Activated CD8-positive, alpha-beta memory T cell treated with anti-CD3 and anti-CD28 coated beads for 36 hours (primary cell): Measurements from ENCODE around the gene MMP24OS. TPM values are rescaled to one million over a fixed set of nuclear protein-coding genes. Genes with fewer than 3 reads are reported as not detected.

ENCODE experiments used
- CTCF ChIA-PET: fragments of 350-600 bp; sonication (Branson Sonifier 250); formaldehyde crosslinking; loops from one replicate; lab custom pipeline; 2021; ENCODE audit warnings: antibody characterized with exemption; lab: Charles Lee
- POLR2A ChIA-PET: fragments of 350-600 bp; sonication (Branson Sonifier 250); formaldehyde crosslinking; loops from one replicate; lab custom pipeline; 2021; ENCODE audit warnings: antibody characterized with exemption; lab: Charles Lee
- total RNA-seq, 2 experiments: library from RNA; stranded (reverse); gene quantifications; one replicate each; pipeline ENCODE4 v1.2.3, GENCODE V29; 2021

The MMP24OS gene
- total RNA-seq, 2 experiments from 2014 or later: 28.4 to 29.9 TPM

GRCh38 chr20:35243986-35244385 is 33.9 kb downstream of the MMP24OS start:
- ChIA-PET POLR2A (no interaction called here), CTCF (no interaction called here)

- POLR2A ChIA-PET: no interaction called here
These were observed 34.6 kb downstream of the MMP24OS start for GRCh38 chr20:35243317-35243716.

GRCh38 chr20:35240811-35241293 is 37.1 kb downstream of the MMP24OS start:
- ChIA-PET POLR2A (no interaction called here), CTCF (interaction anchor here (0.5 to 1.4 kb wide), 2 partner anchors 21 to 28 kb away, joined by 3 to 4 read pairs; no protein-coding TSS in a partner anchor)

More at GRCh38 chr20:35243317-35243716, 34.6 kb downstream of the MMP24OS start:
- CTCF ChIA-PET: no interaction called here

GRCh38 chr20:35240083-35240810 is 37.7 kb downstream of the MMP24OS start:
- CTCF ChIA-PET: interaction anchor here (0.5 to 1.4 kb wide), 2 partner anchors 20 to 28 kb away, joined by 3 to 4 read pairs; no protein-coding TSS in a partner anchor

DNA sequence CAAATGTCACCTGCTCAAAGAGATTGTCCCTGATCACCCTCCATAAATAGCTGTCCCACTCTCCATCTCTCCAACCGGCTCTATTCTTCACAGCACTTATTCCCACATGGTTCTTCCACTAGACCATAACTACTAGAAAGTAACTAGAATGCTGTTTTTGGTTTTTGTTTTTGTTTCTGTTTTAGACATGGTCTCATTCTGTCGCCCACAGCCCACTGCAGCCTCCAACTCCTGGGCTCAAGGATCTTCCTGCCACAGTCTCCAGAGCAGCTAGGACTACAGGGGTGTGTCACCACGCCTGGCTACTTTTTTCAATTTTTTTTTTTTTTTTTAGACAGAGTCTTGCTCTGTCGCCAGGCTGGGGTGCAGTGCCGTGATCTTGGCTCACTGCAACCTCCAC is 39.2 kb downstream of the MMP24OS start:
- POLR2A ChIA-PET: no interaction called here
- CTCF ChIA-PET: interaction anchor here (0.7 kb wide), 2 partner anchors 24 to 121 kb away, joined by 3 read pairs; no protein-coding TSS in a partner anchor

More at GRCh38 chr20:35240083-35240810, 37.7 kb downstream of the MMP24OS start:
- POLR2A ChIA-PET: no interaction called here

- CTCF ChIA-PET: interaction anchor here (0.6 to 0.7 kb wide), 2 partner anchors 23 to 77 kb away, joined by 3 read pairs; no protein-coding TSS in a partner anchor
These were observed 39.8 kb downstream of the MMP24OS start for GRCh38 chr20:35238170-35238569.

GRCh38 chr20:35237486-35237885 is 40.4 kb downstream of the MMP24OS start:
- ChIA-PET POLR2A (interaction anchor here (0.6 kb wide), 1 partner anchor 39 kb away, joined by 4 read pairs; no protein-coding TSS in a partner anchor), CTCF (no interaction called here)

More at GRCh38 chr20:35238170-35238569, 39.8 kb downstream of the MMP24OS start:
- POLR2A ChIA-PET: interaction anchor here (0.6 kb wide), 1 partner anchor 39 kb away, joined by 4 read pairs; no protein-coding TSS in a partner anchor

- ChIA-PET POLR2A (no interaction called here), CTCF (no interaction called here)
These were observed 42.0 kb downstream of the MMP24OS start for GRCh38 chr20:35235881-35236280.

DNA sequence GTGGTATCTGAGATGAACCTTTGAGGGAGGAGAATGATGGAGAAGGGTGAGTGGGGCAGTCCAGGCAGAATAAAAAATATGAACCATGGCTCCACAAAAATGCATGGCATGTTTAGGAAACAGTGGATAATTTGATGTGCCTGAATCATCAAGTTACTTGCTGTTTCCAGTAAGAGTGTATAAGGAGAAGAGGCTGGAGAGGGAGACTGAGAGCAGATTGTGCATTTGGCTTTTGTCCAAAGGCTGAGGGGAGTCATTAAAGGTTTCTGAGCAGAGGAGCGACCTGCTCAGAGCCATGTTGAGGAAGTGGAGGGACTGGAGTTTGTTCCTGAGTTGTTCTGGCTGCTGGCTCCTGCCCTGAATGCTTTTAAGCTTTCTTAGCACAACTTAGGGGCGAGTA is 45.3 kb downstream of the MMP24OS start:
- ChIA-PET POLR2A (no interaction called here), CTCF (no interaction called here)

DNA sequence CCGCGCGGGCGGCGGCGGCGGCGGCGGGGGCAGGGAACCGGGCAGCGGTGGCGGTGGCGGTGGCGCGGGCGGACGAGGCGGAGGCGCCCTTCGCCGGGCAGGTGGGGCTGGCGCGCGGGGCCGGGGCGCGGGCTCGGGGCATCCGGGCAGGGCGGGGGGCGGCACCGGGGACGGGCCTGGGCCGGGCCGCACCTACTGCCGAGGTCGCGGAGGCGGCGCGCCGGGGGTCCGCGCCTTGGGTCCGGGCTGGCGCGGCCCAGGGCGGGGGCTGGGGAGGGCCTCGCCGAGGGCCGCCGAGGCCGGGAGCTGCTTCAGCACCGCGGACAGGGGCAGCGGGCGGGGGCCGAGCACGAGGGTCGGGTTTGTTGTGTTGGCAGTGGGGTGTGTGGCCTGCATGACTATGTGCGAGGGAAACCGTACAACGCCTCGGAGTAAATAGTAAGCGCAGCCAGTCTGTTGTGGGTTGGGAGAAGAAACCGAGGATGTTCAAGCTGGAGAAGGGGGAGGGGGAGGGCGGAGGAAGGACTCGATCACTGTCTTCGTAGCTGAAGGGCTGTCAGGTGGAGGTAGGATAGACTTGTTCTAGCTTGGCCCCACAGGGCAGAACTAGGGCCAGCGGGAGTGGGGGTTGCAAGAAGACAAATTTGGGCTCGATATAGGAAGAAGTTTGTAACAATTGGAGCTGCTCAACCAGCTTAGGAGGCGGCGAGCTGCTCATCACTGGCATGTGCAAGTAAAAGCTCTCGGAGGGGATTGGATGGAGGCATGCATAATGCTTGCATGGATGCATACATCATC is 50.8 kb downstream of the MMP24OS start:
- POLR2A ChIA-PET: interaction anchor here (0.5 to 0.7 kb wide), 2 partner anchors 101 to 227 kb away, joined by 3 to 8 read pairs; no protein-coding TSS in a partner anchor
- CTCF ChIA-PET: interaction anchor here (1.7 kb wide), 1 partner anchor 271 kb away, joined by 3 read pairs; the partner anchor contains the start of genes GSS and MYH7B

Other genes starting within 250 kb of the MMP24OS start
- 10 to 100 TPM; 48.2 to 49.1 TPM for gene TRPC4AP, start 185.3 kb downstream of the MMP24OS start, total RNA-seq
- 10 to 100 TPM; 18.8 to 19.0 TPM for gene EDEM2, start 130.8 kb downstream of the MMP24OS start, total RNA-seq
- gene PROCR, start 106.0 kb downstream of the MMP24OS start, total RNA-seq: 1 to 10 TPM; 3.5 to 3.8 TPM
- gene MMP24, start 51.4 kb downstream of the MMP24OS start, total RNA-seq: under 1 TPM in 1 of 2 experiments, not detected in 1; 0.04 TPM
- 100 to 1,000 TPM; 190 to 192 TPM for gene EIF6, start 6.7 kb upstream of the MMP24OS start, total RNA-seq
- not detected for gene FAM83C, start 14.3 kb upstream of the MMP24OS start, total RNA-seq
- 10 to 100 TPM; 57.4 to 72.3 TPM for gene UQCC1, start 133.9 kb upstream of the MMP24OS start, total RNA-seq
- gene GDF5, start 160.1 kb upstream of the MMP24OS start, total RNA-seq: not detected
- gene CEP250, start 177.5 kb upstream of the MMP24OS start, total RNA-seq: 10 to 100 TPM; 43.2 to 48.5 TPM